Tibial artery (tissue), 4 donors: ENCODE results near the gene NME3.

Experiments
- DNase-seq, 2 donors: peaks; one replicate each; pipeline ENCODE4 v3.0.0-alpha.2; 2019
- H3K27ac ChIP-seq, 2 donors: fragments of 200-600 bp; sonication (generic) in 1 of 2; 1 replicate in 1 of 2; 2 replicates in 1 of 2; pipeline ENCODE4 v1.5.1; 2018 to 2019; ENCODE audit warnings: mild to moderate bottlenecking in 1 of 2
- H3K27me3 ChIP-seq, 2 donors: fragments of 200-600 bp; sonication (generic) in 1 of 2; one replicate each; pipeline versions ENCODE4 v1.5.1 to v1.6.0; 2016 to 2019
- H3K36me3 ChIP-seq, 3 donors: fragments of 200-600 bp; sonication (generic) in 2 of 3; one replicate each; pipeline ENCODE4 v1.5.1; 2016 to 2019; ENCODE audit warnings: mild to moderate bottlenecking in 2 of 3
- H3K4me1 ChIP-seq, 4 donors: fragments of 200-600 bp; sonication (generic) in 2 of 4; 1 replicate in 3 of 4; 2 replicates in 1 of 4; pipeline ENCODE4 v1.5.1; 2016 to 2019
- H3K4me3 ChIP-seq, 2 donors: fragments of 200-600 bp; sonication (generic) in 1 of 2; 1 replicate in 1 of 2; 2 replicates in 1 of 2; pipeline ENCODE4 v1.5.1; 2018 to 2019; ENCODE audit warnings: mild to moderate bottlenecking in 2 of 2
- H3K9me3 ChIP-seq, 3 donors: fragments of 200-600 bp; sonication (generic) in 1 of 3; one replicate each; pipeline ENCODE4 v1.5.1; 2016 to 2019
- CTCF ChIP-seq, 2 experiments: fragments of 200-600 bp in 1 of 2; fragments of 450-650 bp in 1 of 2; IDR thresholded peaks; one replicate each; pipeline ENCODE4 v1.5.1; 2017 to 2019; ENCODE audit warnings: antibody characterized with exemption in 2 of 2, mild to moderate bottlenecking in 1 of 2, moderate library complexity in 1 of 2
- intact Hi-C: fragments of 100-400 bp; cut with DNase I; formaldehyde crosslinking; loops from one replicate; pipeline ENCODE4 v1.15.0; 2023; ENCODE audit warnings: low total_unique reads

Gene NME3

GRCh38 chr16:1768061-1768766 is 3.1 kb downstream of the NME3 start:
- H3K36me3 ChIP-seq: peaks cover 45 to 65% (median 58%) of the 10 kb centered on the region in 3 donors
- no peak overlapping the region for H3K4me3 ChIP-seq
- DNase-seq: no peak
- no peak overlapping the region for H3K27ac ChIP-seq
- H3K9me3 ChIP-seq: no peaks in the 10 kb centered on the region
- peaks cover 0 to 40% (median 19%) of the 10 kb centered on the region in 4 donors for H3K4me1 ChIP-seq
- intact Hi-C loops: no loop called here
- no peak for TF ChIP-seq CTCF (IDR thresholded peaks at IDR 0.05)
- H3K27me3 ChIP-seq: no peaks in the 10 kb centered on the region

DNA sequence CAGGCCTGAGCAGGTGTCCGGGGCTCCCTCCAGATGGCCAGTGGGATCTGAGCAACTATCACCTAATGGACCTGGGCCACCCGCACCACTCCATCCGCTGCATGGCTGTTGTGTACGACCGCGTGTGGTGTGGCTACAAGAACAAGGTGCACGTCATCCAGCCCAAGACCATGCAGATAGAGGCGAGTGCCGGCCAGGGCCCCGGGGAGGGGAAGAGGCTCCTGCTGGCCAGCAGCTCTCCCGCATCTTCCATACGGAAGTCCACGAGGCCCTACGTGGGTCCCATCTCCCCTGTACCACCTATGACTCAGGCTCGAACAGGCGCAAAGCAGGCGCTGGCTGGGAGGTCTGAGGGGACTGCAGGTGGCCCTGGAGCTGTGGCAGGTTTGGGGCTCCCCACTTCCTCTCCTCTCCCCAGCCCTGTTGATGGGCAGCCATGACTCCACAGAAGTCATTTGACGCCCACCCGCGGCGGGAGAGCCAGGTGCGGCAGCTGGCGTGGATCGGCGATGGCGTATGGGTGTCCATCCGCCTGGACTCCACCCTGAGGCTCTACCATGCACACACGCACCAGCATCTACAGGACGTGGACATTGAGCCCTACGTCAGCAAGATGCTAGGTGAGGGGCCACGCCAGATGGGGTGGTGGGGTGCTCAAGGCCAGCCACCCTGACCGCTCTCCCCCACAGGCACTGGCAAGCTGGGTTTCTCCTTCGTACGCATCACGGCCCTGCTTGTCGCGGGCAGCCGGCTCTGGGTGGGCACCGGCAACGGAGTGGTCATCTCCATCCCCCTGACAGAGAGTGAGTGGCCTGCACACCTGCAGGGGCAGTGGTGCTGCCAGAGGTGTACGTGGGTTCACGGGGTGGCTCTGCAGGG is 4.0 kb downstream of the NME3 start:
- H3K36me3 ChIP-seq: peaks cover 53 to 74% (median 67%) of the 10 kb centered on the region in 3 donors
- intact Hi-C loops: no loop called here
- H3K4me1 ChIP-seq: peaks cover 0 to 37% (median 18%) of the 10 kb centered on the region in 4 donors
- TF ChIP-seq CTCF (IDR thresholded peaks at IDR 0.05): no peak
- no peaks in the 10 kb centered on the region for H3K27me3 ChIP-seq
- no peaks in the 10 kb centered on the region for H3K9me3 ChIP-seq
- H3K27ac ChIP-seq: no peak overlapping the region
- no peak for DNase-seq
- H3K4me3 ChIP-seq: no peak overlapping the region

DNA sequence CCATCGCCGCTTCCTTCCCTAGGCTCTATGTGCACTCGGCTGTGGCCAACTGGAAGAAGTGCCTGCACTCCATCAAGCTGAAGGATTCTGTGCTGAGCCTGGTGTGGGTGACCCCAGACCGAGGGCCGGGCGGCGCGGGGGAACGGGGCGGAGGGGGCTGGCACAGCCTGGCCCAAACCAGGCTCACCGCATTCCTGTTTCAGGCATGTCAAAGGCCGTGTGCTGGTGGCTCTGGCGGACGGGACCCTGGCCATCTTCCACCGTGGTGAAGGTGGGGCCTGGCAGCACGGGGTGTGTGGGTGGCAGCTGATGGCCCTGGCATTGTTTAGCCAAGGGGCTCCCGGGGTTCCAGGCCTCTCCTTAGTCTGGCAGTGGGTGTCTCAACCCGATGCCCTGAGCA is 4.6 kb downstream of the NME3 start:
- Histone ChIP-seq H3K27me3 (no peaks in the 10 kb centered on the region), H3K27ac (no peak overlapping the region), H3K36me3 (peaks cover 60 to 81% (median 73%) of the 10 kb centered on the region in 3 donors), H3K9me3 (no peaks in the 10 kb centered on the region), H3K4me1 (peaks cover 0 to 30% (median 13%) of the 10 kb centered on the region in 4 donors), H3K4me3 (no peak overlapping the region)
- DNase-seq: no peak
- intact Hi-C loops: no loop called here
- TF ChIP-seq CTCF (IDR thresholded peaks at IDR 0.05): no peak

- Histone ChIP-seq H3K4me1 (peaks cover 0 to 26% (median 12%) of the 10 kb centered on the region in 4 donors), H3K27me3 (no peaks in the 10 kb centered on the region), H3K36me3 (peaks cover 62 to 85% (median 78%) of the 10 kb centered on the region in 3 donors), H3K4me3 (no peak overlapping the region), H3K27ac (no peak overlapping the region), H3K9me3 (no peaks in the 10 kb centered on the region)
- intact Hi-C loops: no loop called here
- no peak for DNase-seq
- no peak for TF ChIP-seq CTCF (IDR thresholded peaks at IDR 0.05)
Measured at GRCh38 chr16:1766231-1766630, 5.1 kb downstream of the NME3 start.

- no peak overlapping the region for H3K4me3 ChIP-seq
- H3K27ac ChIP-seq: no peak overlapping the region
- peaks cover 0 to 26% (median 12%) of the 10 kb centered on the region in 4 donors for H3K4me1 ChIP-seq
- intact Hi-C loops: no loop called here
- H3K36me3 ChIP-seq: peaks cover 66 to 89% (median 82%) of the 10 kb centered on the region in 3 donors
- no peak for DNase-seq
- H3K27me3 ChIP-seq: no peaks in the 10 kb centered on the region
- no peaks in the 10 kb centered on the region for H3K9me3 ChIP-seq
- TF ChIP-seq CTCF (IDR thresholded peaks at IDR 0.05): no peak
Measured at GRCh38 chr16:1765826-1766225, 5.5 kb downstream of the NME3 start.
